Brain microvascular endothelial cell (primary cell): ENCODE results near the gene HACD4.
A peak's percentile ranks its signal among the peaks of the same experiment; 100 is the strongest.

Experiments
- DNase-seq: peaks from one replicate; pipeline ENCODE4 v3.0.0-alpha.2; 2020
- H3K27ac ChIP-seq: fragments of 250-450 bp; sonication (Bioruptor Pico); 2 replicates; pipeline ENCODE4 v1.5.1; 2020; ENCODE audit warnings: mild to moderate bottlenecking, moderate library complexity
- H3K27me3 ChIP-seq: fragments of 250-450 bp; sonication (Bioruptor Pico); replicated peaks from 2 replicates; pipeline ENCODE4 v1.5.1; 2020; ENCODE audit warnings: mild to moderate bottlenecking
- H3K36me3 ChIP-seq: fragments of 250-450 bp; sonication (Bioruptor Pico); replicated peaks from 2 replicates; pipeline ENCODE4 v1.5.1; 2020; ENCODE audit warnings: mild to moderate bottlenecking
- H3K4me3 ChIP-seq: 2 replicates; pipeline ENCODE4 v1.5.1; 2011; ENCODE audit warnings: low read depth, mild to moderate bottlenecking, control low read depth, low read length, moderate library complexity
- CTCF ChIP-seq: IDR thresholded peaks from 2 replicates; pipeline ENCODE4 v1.5.1; 2011; ENCODE audit warnings: low read depth, mild to moderate bottlenecking, moderate library complexity, low read length, control low read depth, inconsistent platforms; ENCODE audit errors: missing control alignments
- in situ Hi-C: cut with HindIII; loops from 2 replicates; pipeline ENCODE4 v1.10.0; 2017; ENCODE audit warnings: low sequenced_read_pairs, low pct_ligation_motif_present

HACD4 gene

DNA sequence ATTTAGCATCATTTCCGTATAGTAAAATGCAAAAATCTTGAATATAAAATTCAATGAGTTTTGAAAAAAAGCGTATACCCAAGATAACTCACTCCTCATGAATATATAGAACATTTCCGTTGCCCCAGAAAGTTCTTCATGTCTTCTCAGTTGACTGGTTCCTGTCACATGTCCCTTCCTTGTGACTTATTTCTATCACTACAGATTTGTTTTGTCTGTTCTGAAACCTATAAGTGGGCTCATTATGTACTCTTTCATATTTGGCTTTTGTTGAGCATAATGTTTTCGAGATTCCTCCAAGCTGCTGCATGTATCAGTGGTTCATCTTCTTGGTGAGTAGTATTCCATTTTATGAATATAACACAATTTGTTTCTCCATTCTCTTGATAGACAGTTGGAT lies 11.0 kb upstream of the HACD4 start:
- TF ChIP-seq CTCF, result no peak
- H3K27me3 ChIP-seq, result no peaks in the 10 kb centered on the region
- DNase-seq, result no peak
- no peak overlapping the region for H3K27ac ChIP-seq
- H3K36me3 ChIP-seq, result no peaks in the 10 kb centered on the region
- no peak overlapping the region for H3K4me3 ChIP-seq
- in situ Hi-C loops, result no loop called here

DNA sequence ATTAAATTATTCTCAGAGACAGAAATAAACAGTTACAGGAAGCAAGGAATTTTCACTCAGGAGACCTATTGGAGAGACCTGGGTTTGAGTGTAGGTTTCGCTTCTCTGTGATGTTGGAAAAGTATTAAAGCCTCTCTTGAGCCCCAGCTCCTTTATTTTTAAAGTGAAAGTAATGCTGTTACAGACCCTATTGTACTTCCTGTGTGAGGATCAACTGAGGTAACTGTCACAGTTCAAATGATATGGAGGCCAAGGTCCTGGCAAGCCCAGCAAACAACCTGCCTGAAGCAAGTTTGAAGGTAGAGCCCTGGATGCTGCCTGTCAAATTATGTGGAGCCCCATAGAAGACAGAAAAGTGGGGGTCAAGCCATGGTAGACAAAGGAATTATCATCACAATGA lies 7.9 kb upstream of the HACD4 start:
- Histone ChIP-seq H3K4me3 (no peak overlapping the region), H3K27me3 (no peaks in the 10 kb centered on the region), H3K27ac (no peak overlapping the region), H3K36me3 (no peaks in the 10 kb centered on the region)
- no peak for TF ChIP-seq CTCF
- in situ Hi-C loops, result no loop called here
- no peak for DNase-seq

GRCh38 chr9:21037278-21037677 lies 5.8 kb upstream of the HACD4 start:
- in situ Hi-C loops, result no loop called here
- Histone ChIP-seq H3K4me3 (no peak overlapping the region), H3K36me3 (no peaks in the 10 kb centered on the region), H3K27ac (no peak overlapping the region), H3K27me3 (no peaks in the 10 kb centered on the region)
- TF ChIP-seq CTCF, result no peak
- no peak for DNase-seq

DNA sequence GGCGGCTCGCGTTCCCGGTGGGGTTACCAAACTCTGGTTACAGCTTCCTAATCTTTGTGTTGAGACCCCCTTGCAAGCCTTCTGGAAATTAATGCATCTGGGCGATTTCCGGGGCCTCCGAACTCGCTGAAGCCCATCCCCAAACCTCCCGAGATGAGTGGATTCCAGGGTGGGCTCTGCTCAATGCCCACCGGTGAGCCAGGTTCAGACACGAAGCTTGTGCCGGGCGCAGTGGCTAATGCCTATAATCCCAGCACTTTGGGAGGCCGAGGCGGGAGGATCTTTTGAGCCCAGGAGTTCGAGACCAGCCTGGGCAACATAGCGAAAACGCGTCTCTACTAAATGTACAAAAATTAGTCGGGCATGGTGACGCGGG lies 356 bp upstream of the HACD4 start:
- H3K27ac ChIP-seq, result no peak overlapping the region
- H3K4me3 ChIP-seq, result peak overlapping the region; percentile 63
- no peak for TF ChIP-seq CTCF
- H3K36me3 ChIP-seq, result no peaks in the 10 kb centered on the region
- H3K27me3 ChIP-seq, result no peaks in the 10 kb centered on the region
- in situ Hi-C loops, result no loop called here
- DNase-seq, result no peak

DNA sequence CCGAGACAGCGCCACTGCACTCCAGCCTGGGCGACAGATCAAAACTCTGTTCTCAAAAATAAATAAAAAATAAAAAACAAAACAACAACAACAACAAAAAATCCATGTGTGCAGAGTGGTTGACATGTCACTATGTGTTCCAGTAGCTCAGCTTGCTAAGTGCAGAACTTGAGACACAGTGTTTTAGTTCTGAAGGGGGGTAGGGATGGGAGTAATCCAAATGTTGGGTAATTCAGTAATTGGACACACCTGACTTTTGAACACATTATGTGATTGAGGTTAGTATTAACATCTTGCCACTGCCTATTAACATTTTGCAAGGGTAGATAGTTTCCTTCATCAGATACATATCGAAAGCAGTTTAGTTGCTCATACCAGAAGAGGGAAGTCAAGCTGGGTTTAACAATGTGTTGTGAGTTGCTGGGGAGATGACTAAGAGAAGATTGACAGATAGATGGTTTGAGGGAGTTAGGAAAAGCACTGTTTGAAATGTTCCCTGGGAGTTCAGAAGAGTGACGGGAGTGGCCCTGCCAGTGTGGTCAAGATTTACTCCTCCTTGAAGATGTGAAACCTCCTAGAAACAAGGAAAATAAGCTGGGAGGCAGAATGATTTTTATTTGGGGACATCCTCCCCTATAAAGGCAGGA lies 928 bp downstream of the HACD4 start:
- no peaks in the 10 kb centered on the region for H3K27me3 ChIP-seq
- H3K4me3 ChIP-seq, result peak overlapping the region; percentile 63
- no peaks in the 10 kb centered on the region for H3K36me3 ChIP-seq
- peak overlapping the region; percentile 6 for H3K27ac ChIP-seq
- no peak for TF ChIP-seq CTCF
- in situ Hi-C loops, result no loop called here
- peak; percentile 65 for DNase-seq

- TF ChIP-seq CTCF, result no peak
- Histone ChIP-seq H3K27ac (no peak overlapping the region), H3K27me3 (no peaks in the 10 kb centered on the region), H3K36me3 (no peaks in the 10 kb centered on the region), H3K4me3 (no peak overlapping the region)
- DNase-seq, result no peak
- in situ Hi-C loops, result no loop called here
Measured at GRCh38 chr9:21029661-21030060, 1.8 kb downstream of the HACD4 start.
